GM23338 (cell line): ENCODE measurements around the gene SERPINA5.

Experiments used
- CTCF ChIP-seq, 2 experiments: fragments of 200-600 bp in 1 of 2; sonication (generic) in 1 of 2; conservative IDR thresholded peaks; 2 replicates each; pipeline versions ENCODE4 v1.5.1 to v1.6.1; 2016 to 2017; ENCODE audit warnings: antibody characterized with exemption in 2 of 2, low read depth in 2 of 2, mild to moderate bottlenecking in 2 of 2, moderate library complexity in 1 of 2
- EZH2 ChIP-seq: fragments of 200-600 bp; sonication (generic); IDR thresholded peaks from one replicate; pipeline ENCODE4 v1.8.0; 2017; ENCODE audit warnings: antibody characterized with exemption, mild to moderate bottlenecking, low read depth; ENCODE audit not compliant: unreplicated experiment
- EZH2phosphoT487 ChIP-seq: fragments of 200-600 bp; sonication (generic); IDR thresholded peaks from one replicate; pipeline ENCODE4 v1.8.1; 2018; ENCODE audit warnings: antibody characterized with exemption; ENCODE audit not compliant: unreplicated experiment

GRCh38 chr14:94625353-94625635 is 44.1 kb downstream of the SERPINA5 start:
- TF ChIP-seq EZH2 (no peak), CTCF (conservative IDR thresholded peaks at IDR 0.05; ENCODE audit: low read depth in 2 of 2) (no peak), EZH2phosphoT487 (no peak)
